NCI-H187 (cell line): Measurements from ENCODE around the gene GSKIP.
"Not testable (repeated sequence)": the region's sequence is repeated elsewhere in the genome, so short reads cannot be mapped to it uniquely, and the experiment has no call there.

Experiments
- DNase-seq, 2 experiments: peaks; one replicate each; lab custom pipeline; 2025; lab: John Stamatoyannopoulos, UW

GSKIP gene

GRCh38 chr14:96362965-96363750 is at the start of gene GSKIP, which contains the start of gene ATG2B:
Gene GSKIP, plus strand, starts transcription at chr14:96363526. Its CDS starts 18,722 bp downstream, at chr14:96382248.
Gene ATG2B, minus strand, starts transcription at chr14:96363341. Its CDS starts 365 bp downstream, at chr14:96362976.
- peak; percentile 84 to 94 for DNase-seq

GRCh38 chr14:96316087-96316486 is 47.2 kb upstream of the GSKIP start:
- no peak for DNase-seq

- no peak for DNase-seq
Observed at GRCh38 chr14:96318836-96319235, 44.5 kb upstream of the GSKIP start.

- no peak for DNase-seq
Observed at GRCh38 chr14:96320605-96321004, 42.7 kb upstream of the GSKIP start.

- no peak for DNase-seq
Observed at GRCh38 chr14:96324219-96324618, 39.1 kb upstream of the GSKIP start.

- no peak for DNase-seq
Observed at GRCh38 chr14:96338551-96338950, 24.8 kb upstream of the GSKIP start.

- no peak for DNase-seq
Observed at GRCh38 chr14:96341323-96341722, 22.0 kb upstream of the GSKIP start.

GRCh38 chr14:96345669-96346068 is 17.7 kb upstream of the GSKIP start:
- DNase-seq: no peak

- not testable (repeated sequence) for DNase-seq
Observed at GRCh38 chr14:96347957-96348356, 15.4 kb upstream of the GSKIP start.

- DNase-seq: no peak
Observed at GRCh38 chr14:96349286-96350075, 13.8 kb upstream of the GSKIP start.

GRCh38 chr14:96351986-96352385 is 11.3 kb upstream of the GSKIP start:
- no peak for DNase-seq

GRCh38 chr14:96352708-96353107 is 10.6 kb upstream of the GSKIP start:
- DNase-seq: no peak

GRCh38 chr14:96354246-96354645 is 9.1 kb upstream of the GSKIP start:
- DNase-seq: no peak

- no peak for DNase-seq
Observed at GRCh38 chr14:96357216-96357615, 6.1 kb upstream of the GSKIP start.

- DNase-seq: no peak
Observed at GRCh38 chr14:96359959-96360358, 3.4 kb upstream of the GSKIP start.

- DNase-seq: peak; percentile 44
Observed at GRCh38 chr14:96362071-96362964, 1.0 kb upstream of the GSKIP start.

GRCh38 chr14:96363751-96364336 is 518 bp downstream of the GSKIP start:
- peak in 1 of 2 experiments; percentile 22 for DNase-seq

- no peak for DNase-seq
Observed at GRCh38 chr14:96364962-96365361, 1.6 kb downstream of the GSKIP start.

- no peak for DNase-seq
Observed at GRCh38 chr14:96368534-96368933, 5.2 kb downstream of the GSKIP start.

- DNase-seq: no peak
Observed at GRCh38 chr14:96370528-96370927, 7.2 kb downstream of the GSKIP start.

- DNase-seq: no peak
Observed at GRCh38 chr14:96373538-96373937, 10.2 kb downstream of the GSKIP start.

GRCh38 chr14:96376093-96376492 is 12.8 kb downstream of the GSKIP start:
- no peak for DNase-seq
